Inflammatory macrophage (primary cell): Measurements from ENCODE around the gene CEACAM4.
"Not testable (repeated sequence)": the region's sequence is repeated elsewhere in the genome, so short reads cannot be mapped to it uniquely, and the experiment has no call there.

Experiments
- DNase-seq, 2 donors: peaks; one replicate each; pipeline ENCODE4 v3.0.0-alpha.2; 2020 to 2022

The CEACAM4 gene

GRCh38 chr19:41582577-41583182, 44.2 kb downstream of the CEACAM4 start:
- not testable (repeated sequence) for DNase-seq

- DNase-seq = not testable (repeated sequence)
Observed at GRCh38 chr19:41581068-41581467, 45.8 kb downstream of the CEACAM4 start.

GRCh38 chr19:41578886-41579285, 48.0 kb downstream of the CEACAM4 start:
- DNase-seq = no peak

GRCh38 chr19:41577833-41578232, 49.0 kb downstream of the CEACAM4 start:
- DNase-seq = no peak

- DNase-seq = no peak
Observed at GRCh38 chr19:41577144-41577830, 49.6 kb downstream of the CEACAM4 start.

GRCh38 chr19:41575998-41576397, 50.9 kb downstream of the CEACAM4 start, which contains the start of gene CEACAM21:
TSS of gene CEACAM21 (plus strand) at chr19:41576166. CDS start at chr19:41576275, 109 bp downstream.
- DNase-seq = peak; percentile 89 to 91

- peak; percentile 80 to 87 for DNase-seq
Observed at GRCh38 chr19:41570639-41571112, 56.2 kb downstream of the CEACAM4 start.

GRCh38 chr19:41570179-41570578, 56.7 kb downstream of the CEACAM4 start:
- DNase-seq = no peak

GRCh38 chr19:41569481-41570150, 57.3 kb downstream of the CEACAM4 start:
- DNase-seq = no peak
